GM21515 (cell line): ENCODE data around the gene FAM114A2.
"Not testable (repeated sequence)": the region's sequence is repeated elsewhere in the genome, so short reads cannot be mapped to it uniquely, and the experiment has no call there.

Experiments used
- ATAC-seq: cut with Tn5 transposase; IDR thresholded peaks from one replicate; pipeline ENCODE4 v1.9.1; 2021; ENCODE audit not compliant: unreplicated experiment

Gene FAM114A2

GRCh38 chr5:154038707-154039457 is at the start of gene FAM114A2, which contains the start of gene MFAP3:
TSS of gene FAM114A2 (minus strand) at chr5:154038910. CDS start at chr5:154034953, 3,957 bp downstream.
TSS of gene MFAP3 (plus strand) at chr5:154038967. CDS start at chr5:154049723, 10,756 bp downstream.
- peak; percentile 98 for ATAC-seq

- ATAC-seq = no peak
Observed at GRCh38 chr5:154087260-154087659, 48.5 kb upstream of the FAM114A2 start.

DNA sequence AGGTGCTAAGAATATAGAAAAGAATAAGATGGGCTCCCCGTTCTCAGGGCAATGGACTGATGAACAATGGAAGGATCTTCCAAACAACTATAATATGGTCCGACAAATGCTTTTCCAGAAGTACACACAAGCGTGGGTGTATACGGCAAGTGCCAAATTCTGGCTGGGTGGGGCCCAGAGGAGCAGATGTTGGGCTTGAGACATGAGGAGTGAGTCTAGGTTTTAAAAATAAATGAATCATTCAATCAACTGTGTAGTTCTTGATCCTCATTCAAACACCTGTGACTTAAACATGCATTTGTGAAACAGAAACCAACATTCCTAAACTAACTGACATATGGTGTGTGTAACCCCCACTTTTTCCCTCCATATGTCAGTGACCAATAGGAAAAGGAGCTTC is 47.9 kb upstream of the FAM114A2 start:
- ATAC-seq = no peak

GRCh38 chr5:154086146-154086545 is 47.4 kb upstream of the FAM114A2 start:
- no peak for ATAC-seq

- ATAC-seq = no peak
Observed at GRCh38 chr5:154084062-154084639, 45.4 kb upstream of the FAM114A2 start.

DNA sequence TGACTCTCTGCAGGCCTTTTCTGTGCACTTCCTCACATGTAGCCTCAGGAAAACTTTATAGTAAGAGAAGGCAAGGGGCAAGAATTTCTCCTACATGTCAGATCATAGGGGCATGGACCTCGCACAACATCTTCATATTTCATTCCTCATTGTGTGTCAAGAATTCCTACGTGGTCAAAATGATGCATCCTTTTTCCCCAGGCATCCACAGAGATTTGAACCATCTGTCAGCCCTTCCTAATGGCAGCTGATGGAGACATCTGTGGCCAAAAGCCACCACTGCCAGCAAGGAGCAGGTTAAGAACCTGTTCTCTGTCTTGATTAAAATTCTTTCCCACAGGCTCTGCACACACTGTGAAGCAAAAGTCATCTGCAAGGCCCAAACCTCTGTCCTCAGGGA is 42.5 kb upstream of the FAM114A2 start:
- no peak for ATAC-seq

- no peak for ATAC-seq
Observed at GRCh38 chr5:154078272-154078671, 39.6 kb upstream of the FAM114A2 start.

DNA sequence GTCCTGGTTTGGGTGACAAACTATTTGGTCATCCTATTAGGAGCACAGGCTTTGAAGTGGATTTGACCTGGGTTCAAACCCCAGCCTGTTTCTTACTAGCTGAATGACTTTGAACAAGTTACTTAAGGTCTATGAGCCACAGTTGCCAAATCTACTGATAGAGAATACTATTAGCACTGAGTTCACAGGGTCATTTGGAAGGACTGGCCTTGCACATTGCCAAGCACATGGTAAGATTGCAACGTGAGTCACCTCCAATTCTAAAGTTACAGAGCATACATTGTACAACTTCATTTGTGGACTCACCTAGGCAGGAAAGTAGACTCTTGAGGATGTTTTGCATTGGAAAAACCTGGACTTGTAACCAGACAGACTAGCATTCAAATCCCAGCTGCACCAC is 39.0 kb upstream of the FAM114A2 start:
- ATAC-seq = no peak

GRCh38 chr5:154076240-154076922 is 37.7 kb upstream of the FAM114A2 start:
- ATAC-seq = no peak

DNA sequence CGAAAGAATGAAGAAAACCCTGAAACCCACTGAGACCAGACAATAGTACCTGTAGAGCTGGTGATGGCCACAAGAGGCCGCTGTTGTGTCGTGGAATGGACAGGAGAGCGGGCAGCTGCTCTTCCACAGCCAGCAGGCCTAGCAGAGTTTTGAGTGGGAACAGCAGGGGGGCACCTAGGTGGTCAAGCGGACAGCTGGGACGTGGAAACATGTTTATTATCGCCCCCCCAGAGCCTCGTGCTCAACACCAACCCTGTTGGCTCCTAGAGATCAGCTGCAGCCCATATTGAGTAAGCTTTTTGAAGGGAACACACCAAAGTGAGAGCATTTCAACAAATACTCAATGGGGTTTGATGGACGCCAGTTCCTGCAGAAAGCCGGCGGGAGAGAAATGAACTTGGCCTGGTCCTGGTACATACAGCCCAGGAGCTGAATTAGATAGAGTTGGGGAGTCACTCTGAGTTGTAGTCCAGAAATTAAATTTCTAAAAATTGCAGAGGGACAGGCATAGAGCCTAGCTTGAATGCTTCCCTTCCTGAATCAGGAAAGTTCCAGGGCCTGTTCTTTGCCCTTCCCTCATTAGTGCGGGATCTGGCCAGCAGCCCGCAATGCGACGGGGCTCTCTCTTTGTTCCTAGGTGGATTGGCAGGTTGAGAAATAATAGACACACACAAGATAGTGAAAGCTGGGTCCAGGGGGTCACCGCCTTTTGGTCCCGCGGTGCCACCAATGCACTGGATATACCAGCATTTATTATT is 33.9 kb upstream of the FAM114A2 start:
- peak; percentile 97 for ATAC-seq

- peak; percentile 23 for ATAC-seq
Observed at GRCh38 chr5:154071799-154072413, 33.2 kb upstream of the FAM114A2 start.

GRCh38 chr5:154069854-154070253 is 31.1 kb upstream of the FAM114A2 start:
- not testable (repeated sequence) for ATAC-seq

GRCh38 chr5:154065971-154066370 is 27.3 kb upstream of the FAM114A2 start:
- ATAC-seq = no peak

- ATAC-seq = no peak
Observed at GRCh38 chr5:154063372-154063771, 24.7 kb upstream of the FAM114A2 start.

DNA sequence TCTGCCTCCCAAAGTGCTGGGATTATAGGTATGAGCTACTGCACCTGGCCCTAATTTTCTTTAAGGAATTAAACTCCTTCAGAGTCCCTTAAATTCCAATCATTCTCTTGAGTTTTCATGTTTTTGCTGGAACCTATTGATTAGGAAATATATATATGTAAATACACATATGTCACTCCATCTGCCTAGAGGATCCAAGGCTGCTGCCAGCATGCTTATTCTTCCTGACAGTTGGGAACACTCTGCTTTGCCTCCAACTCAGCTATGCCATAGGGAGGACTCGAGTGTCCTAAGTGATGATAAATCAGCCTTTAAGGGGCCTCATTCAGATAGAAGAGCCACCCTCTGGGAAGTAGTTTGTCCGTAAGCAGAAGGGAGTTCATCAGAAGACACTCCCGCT is 21.9 kb upstream of the FAM114A2 start:
- no peak for ATAC-seq

- no peak for ATAC-seq
Observed at GRCh38 chr5:154059583-154059982, 20.9 kb upstream of the FAM114A2 start.

DNA sequence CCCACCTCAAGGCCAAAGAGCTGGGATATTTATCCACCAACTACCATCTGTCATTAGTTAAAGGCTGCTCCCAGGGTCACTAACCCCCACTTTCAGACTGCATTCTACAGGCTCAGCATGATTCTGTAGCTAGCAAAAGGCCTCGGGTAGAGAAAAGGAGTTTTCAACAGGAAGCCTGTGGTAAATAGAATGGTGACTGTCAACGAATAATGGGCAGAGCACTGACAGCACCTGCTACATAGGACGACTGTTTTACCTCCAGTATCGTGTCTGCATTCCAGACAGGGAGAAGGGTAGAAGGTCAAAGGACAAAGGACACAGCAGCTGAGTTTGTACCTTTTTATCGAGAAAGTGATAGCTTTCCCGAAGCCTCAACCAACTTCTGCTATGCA is 20.3 kb upstream of the FAM114A2 start:
- ATAC-seq = peak; percentile 62

GRCh38 chr5:154058055-154059038 is 19.6 kb upstream of the FAM114A2 start:
- ATAC-seq = peak; percentile 67

- ATAC-seq = no peak
Observed at GRCh38 chr5:154055201-154055600, 16.5 kb upstream of the FAM114A2 start.

- no peak for ATAC-seq
Observed at GRCh38 chr5:154053468-154053867, 14.8 kb upstream of the FAM114A2 start.
